PC-3 (cell line): ENCODE data around the gene METTL3. TPM values are rescaled to one million over a fixed set of nuclear protein-coding genes. Genes with fewer than 3 reads are reported as not detected.

ENCODE experiments used
- ATAC-seq: fragments of 200-7000 bp; cut with Tn5 transposase; 2 replicates; pipeline ENCODE4 v1.9.1; 2020; ENCODE audit warnings: mild to moderate bottlenecking, moderate library complexity
- BruUV-seq: library from RNA; stranded (reverse); fragments of 400-500 nt; replicated peaks from 2 replicates; lab custom pipeline; 2021; lab: Mats Ljungman, UMichigan
- CTCF ChIA-PET: fragments of 300-600 bp; sonication (Branson Sonifier 250); formaldehyde crosslinking; loops from one replicate; lab custom pipeline; 2022; ENCODE audit warnings: antibody characterized with exemption; lab: Charles Lee
- POLR2A ChIA-PET: fragments of 300-600 bp; sonication (Branson Sonifier 250); formaldehyde crosslinking; loops from one replicate; lab custom pipeline; 2022; ENCODE audit warnings: antibody characterized with exemption; ENCODE audit not compliant: unreplicated experiment; lab: Charles Lee
- DNase-seq: peaks from one replicate; pipeline ENCODE4 v3.0.0-alpha.2; 2015
- H2AFZ ChIP-seq: fragments of 300-600 bp; sonication (generic); 2 replicates; pipeline ENCODE4 v1.6.0; 2016; ENCODE audit warnings: antibody characterized with exemption, low read length
- H3F3A ChIP-seq: fragments of 300-600 bp; sonication (generic); one replicate; pipeline ENCODE4 v1.6.0; 2017; ENCODE audit warnings: antibody characterized with exemption, low read length, control low read depth, mild to moderate bottlenecking; ENCODE audit not compliant: unreplicated experiment
- H3K27ac ChIP-seq: fragments of 300-600 bp; sonication (generic); 2 replicates; pipeline ENCODE4 v1.5.1; 2016; ENCODE audit warnings: mild to moderate bottlenecking, low read length
- H3K27me3 ChIP-seq: fragments of 300-600 bp; sonication (generic); 2 replicates; pipeline ENCODE4 v1.6.1; 2016; ENCODE audit warnings: low read length, mixed read lengths
- H3K36me3 ChIP-seq: fragments of 300-600 bp; sonication (generic); 2 replicates; pipeline ENCODE4 v1.6.1; 2016; ENCODE audit warnings: low read depth, mixed run types, low read length, mixed read lengths
- H3K4me1 ChIP-seq: fragments of 300-600 bp; sonication (generic); 2 replicates; pipeline ENCODE4 v1.5.1; 2016; ENCODE audit warnings: low read length; ENCODE audit not compliant: insufficient read depth
- H3K4me2 ChIP-seq: fragments of 300-600 bp; sonication (generic); 2 replicates; pipeline ENCODE4 v1.6.0; 2016; ENCODE audit warnings: low read length
- H3K4me3 ChIP-seq: fragments of 300-600 bp; sonication (generic); 2 replicates; pipeline ENCODE4 v1.5.1; 2016; ENCODE audit warnings: mild to moderate bottlenecking, low read length, mixed read lengths
- H3K79me2 ChIP-seq: fragments of 300-600 bp; sonication (generic); 2 replicates; pipeline ENCODE4 v1.6.1; 2017; ENCODE audit warnings: low read length, mixed read lengths
- H3K9ac ChIP-seq: fragments of 300-600 bp; sonication (generic); 2 replicates; pipeline ENCODE4 v1.6.0; 2016; ENCODE audit warnings: mild to moderate bottlenecking, low read length
- H3K9me2 ChIP-seq: fragments of 300-600 bp; sonication (generic); replicated peaks from 2 replicates; pipeline ENCODE4 v1.6.1; 2016; ENCODE audit warnings: mixed run types, low read length, mixed read lengths
- H3K9me3 ChIP-seq: fragments of 300-600 bp; sonication (generic); 2 replicates; pipeline ENCODE4 v1.6.1; 2016; ENCODE audit warnings: low read length, mixed read lengths
- H4K20me1 ChIP-seq: fragments of 300-600 bp; sonication (generic); 2 replicates; pipeline ENCODE4 v1.6.1; 2016; ENCODE audit warnings: low read length, mixed read lengths
- EZH2 ChIP-seq: fragments of 300-600 bp; sonication (generic); IDR thresholded peaks from one replicate; pipeline ENCODE4 v1.6.1; 2017; ENCODE audit warnings: antibody characterized with exemption, mild to moderate bottlenecking, low read length; ENCODE audit not compliant: unreplicated experiment
- EZH2phosphoT487 ChIP-seq: fragments of 300-600 bp; sonication (generic); IDR thresholded peaks from 2 replicates; pipeline ENCODE4 v1.6.1; 2018; ENCODE audit warnings: mild to moderate bottlenecking, antibody characterized with exemption, low read length, borderline replicate concordance
- intact Hi-C: fragments of 100-400 bp; cut with micrococcal nuclease; formaldehyde crosslinking; loops from 2 replicates; pipeline ENCODE4 v1.9.0; 2023
- total RNA-seq: library from RNA; depleted of rRNA; stranded (reverse); fragments of >200 nt; gene quantifications from 2 replicates; pipeline ENCODE4 v1.2.3, GENCODE V29; 2014
- TF ChIP-seq, protein P1 (sequence below): fragments of 300-600 bp; sonication (generic); conservative IDR thresholded peaks from 2 replicates; pipeline ENCODE4 v1.5.1; 2017; ENCODE audit warnings: antibody characterized with exemption, low read depth, mild to moderate bottlenecking, low read length

The METTL3 gene
- total RNA-seq, 1 experiment from 2014 or later = 57.1 TPM

DNA sequence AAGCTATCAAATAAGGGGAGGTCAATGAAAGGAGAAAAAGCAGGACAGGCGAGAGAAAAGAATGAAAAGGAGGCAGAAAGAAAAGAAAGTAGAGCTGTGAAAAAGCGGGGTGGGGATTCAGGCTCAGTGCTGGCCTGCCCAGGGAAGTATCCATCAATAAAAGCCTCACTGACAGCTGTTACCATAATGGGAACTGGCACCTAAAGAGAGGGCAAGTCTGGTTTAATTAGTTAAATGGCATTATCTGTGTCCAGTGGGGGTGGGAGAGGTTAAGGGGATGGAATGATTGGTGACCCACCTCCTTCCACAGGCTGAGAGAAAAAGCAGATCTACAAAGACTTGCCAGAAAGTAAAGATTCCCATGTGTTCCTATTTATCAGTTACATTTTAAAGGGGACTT is 7.6 kb upstream of the METTL3 start:
- no peak overlapping the region for H3K4me3 ChIP-seq
- no peak overlapping the region for H3K4me2 ChIP-seq
- ChIA-PET CTCF (no interaction called here), POLR2A (no interaction called here)
- H3K9me2 ChIP-seq = no peaks in the 10 kb centered on the region
- H3K9ac ChIP-seq = no peak overlapping the region
- intact Hi-C loops = no loop called here
- no peaks in the 10 kb centered on the region for H4K20me1 ChIP-seq
- no peaks in the 10 kb centered on the region for H3K79me2 ChIP-seq
- no peaks in the 10 kb centered on the region for H3K27me3 ChIP-seq
- no TSS peak for BruUV-seq
- H3K36me3 ChIP-seq = no peaks in the 10 kb centered on the region
- TF ChIP-seq EZH2phosphoT487 (no peak), EZH2 (no peak)
- TF ChIP-seq, protein P1, sequence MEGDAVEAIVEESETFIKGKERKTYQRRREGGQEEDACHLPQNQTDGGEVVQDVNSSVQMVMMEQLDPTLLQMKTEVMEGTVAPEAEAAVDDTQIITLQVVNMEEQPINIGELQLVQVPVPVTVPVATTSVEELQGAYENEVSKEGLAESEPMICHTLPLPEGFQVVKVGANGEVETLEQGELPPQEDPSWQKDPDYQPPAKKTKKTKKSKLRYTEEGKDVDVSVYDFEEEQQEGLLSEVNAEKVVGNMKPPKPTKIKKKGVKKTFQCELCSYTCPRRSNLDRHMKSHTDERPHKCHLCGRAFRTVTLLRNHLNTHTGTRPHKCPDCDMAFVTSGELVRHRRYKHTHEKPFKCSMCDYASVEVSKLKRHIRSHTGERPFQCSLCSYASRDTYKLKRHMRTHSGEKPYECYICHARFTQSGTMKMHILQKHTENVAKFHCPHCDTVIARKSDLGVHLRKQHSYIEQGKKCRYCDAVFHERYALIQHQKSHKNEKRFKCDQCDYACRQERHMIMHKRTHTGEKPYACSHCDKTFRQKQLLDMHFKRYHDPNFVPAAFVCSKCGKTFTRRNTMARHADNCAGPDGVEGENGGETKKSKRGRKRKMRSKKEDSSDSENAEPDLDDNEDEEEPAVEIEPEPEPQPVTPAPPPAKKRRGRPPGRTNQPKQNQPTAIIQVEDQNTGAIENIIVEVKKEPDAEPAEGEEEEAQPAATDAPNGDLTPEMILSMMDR = no peak
- ATAC-seq (no peak), DNase-seq (no peak)
- no peak overlapping the region for H2AFZ ChIP-seq
- H3F3A ChIP-seq = no peaks in the 10 kb centered on the region
- no peaks in the 10 kb centered on the region for H3K4me1 ChIP-seq
- no peaks in the 10 kb centered on the region for H3K9me3 ChIP-seq
- no peak overlapping the region for H3K27ac ChIP-seq

DNA sequence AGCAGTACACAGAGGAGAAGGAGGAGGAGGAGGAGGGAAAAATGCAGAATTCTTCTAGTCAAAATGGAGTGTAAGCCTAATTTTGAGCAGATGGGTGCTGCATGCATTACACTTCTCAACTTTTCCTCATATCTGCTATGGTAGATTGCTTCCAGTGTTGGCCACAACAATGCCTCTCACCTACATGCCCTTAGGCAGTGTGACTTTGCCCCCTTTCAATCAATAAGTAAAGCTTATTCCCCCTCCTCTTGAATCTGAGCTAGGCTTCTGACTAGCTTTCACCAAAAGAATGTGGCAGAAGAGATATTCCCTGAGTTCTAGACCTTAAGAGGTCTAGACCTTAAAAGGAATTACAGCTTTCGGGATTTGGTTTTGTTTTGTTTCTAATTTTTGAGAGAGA is 3.2 kb upstream of the METTL3 start:
- Histone ChIP-seq H3K9me3 (no peaks in the 10 kb centered on the region), H3K27ac (no peak overlapping the region), H3F3A (peaks cover 5% of the 10 kb centered on the region), H4K20me1 (no peaks in the 10 kb centered on the region), H2AFZ (no peak overlapping the region), H3K27me3 (no peaks in the 10 kb centered on the region), H3K9ac (no peak overlapping the region), H3K9me2 (no peaks in the 10 kb centered on the region), H3K4me3 (no peak overlapping the region), H3K4me2 (no peak overlapping the region), H3K79me2 (peaks cover 18% of the 10 kb centered on the region), H3K36me3 (no peaks in the 10 kb centered on the region), H3K4me1 (peaks cover 14% of the 10 kb centered on the region)
- ChIA-PET POLR2A (no interaction called here), CTCF (no interaction called here)
- BruUV-seq = no TSS peak
- ATAC-seq = no peak
- DNase-seq = no peak
- intact Hi-C loops = loop anchor here (5.0 kb wide), 1 partner anchor 43 kb away; no protein-coding TSS in a partner anchor
- no peak for TF ChIP-seq EZH2phosphoT487
- TF ChIP-seq, protein P1 = no peak
- TF ChIP-seq EZH2 = no peak

- TF ChIP-seq EZH2 = no peak
- TF ChIP-seq EZH2phosphoT487 = no peak
- DNase-seq = no peak
- no peak overlapping the region for H2AFZ ChIP-seq
- ChIA-PET CTCF (no interaction called here), POLR2A (no interaction called here)
- H3K27ac ChIP-seq = no peak overlapping the region
- H3K27me3 ChIP-seq = no peaks in the 10 kb centered on the region
- H4K20me1 ChIP-seq = no peaks in the 10 kb centered on the region
- intact Hi-C loops = loop anchor here (5.0 kb wide), 1 partner anchor 48 kb away; no protein-coding TSS in a partner anchor
- H3K36me3 ChIP-seq = peaks cover 7% of the 10 kb centered on the region
- H3K9me2 ChIP-seq = no peaks in the 10 kb centered on the region
- ATAC-seq = no peak
- H3F3A ChIP-seq = peaks cover 5% of the 10 kb centered on the region
- H3K4me3 ChIP-seq = peak overlapping the region; percentile 96
- H3K9ac ChIP-seq = peak overlapping the region; percentile 97
- BruUV-seq = no TSS peak
- H3K79me2 ChIP-seq = peaks cover 58% of the 10 kb centered on the region
- H3K4me2 ChIP-seq = peak overlapping the region; percentile 95
- no peaks in the 10 kb centered on the region for H3K9me3 ChIP-seq
- H3K4me1 ChIP-seq = peaks cover 18% of the 10 kb centered on the region
Measured at GRCh38 chr14:21509432-21510143, 1.6 kb downstream of the METTL3 start.
